Progenitor cell of endocrine pancreas (in vitro differentiated cells): ENCODE data around the gene DENND5B. TPM values are rescaled to one million over a fixed set of nuclear protein-coding genes. Genes with fewer than 3 reads are reported as not detected.

Experiments used
- DNase-seq: peaks from one replicate; pipeline ENCODE4 v3.0.0; 2021; ENCODE audit warnings: low spot score; ENCODE audit not compliant: unreplicated experiment
- H3K27ac Mint-ChIP-seq: 2 replicates; pipeline ENCODE4 v1.8.0; 2021; ENCODE audit warnings: mild to moderate bottlenecking, moderate library complexity, mixed read lengths
- H3K27me3 Mint-ChIP-seq: 2 replicates; pipeline ENCODE4 v1.8.0; 2021; ENCODE audit warnings: mixed read lengths
- H3K36me3 Mint-ChIP-seq: 2 replicates; pipeline ENCODE4 v1.8.0; 2022; ENCODE audit warnings: mixed read lengths; ENCODE audit not compliant: insufficient read depth
- H3K4me1 Mint-ChIP-seq: 2 replicates; pipeline ENCODE4 v1.8.0; 2021; ENCODE audit warnings: low read depth, mixed read lengths
- H3K4me3 Mint-ChIP-seq: 2 replicates; pipeline ENCODE4 v1.8.0; 2021; ENCODE audit warnings: low read depth, mild to moderate bottlenecking, moderate library complexity, mixed read lengths
- H3K9me3 Mint-ChIP-seq: 2 replicates; pipeline ENCODE4 v1.8.0; 2021; ENCODE audit warnings: low read depth, mixed read lengths
- total RNA-seq: library from RNA; stranded (reverse); gene quantifications from 2 replicates; pipeline ENCODE4 v1.2.1, GENCODE V29; 2021
- TF ChIP-seq, protein P1 (sequence below): fragments of 200-600 bp; sonication (generic); IDR thresholded peaks from one replicate; pipeline ENCODE4 v1.5.0; 2021; ENCODE audit warnings: antibody characterized with exemption, mild to moderate bottlenecking; ENCODE audit not compliant: unreplicated experiment

Gene DENND5B
- total RNA-seq, 1 donor from 2014 or later = 35.0 TPM

DNA sequence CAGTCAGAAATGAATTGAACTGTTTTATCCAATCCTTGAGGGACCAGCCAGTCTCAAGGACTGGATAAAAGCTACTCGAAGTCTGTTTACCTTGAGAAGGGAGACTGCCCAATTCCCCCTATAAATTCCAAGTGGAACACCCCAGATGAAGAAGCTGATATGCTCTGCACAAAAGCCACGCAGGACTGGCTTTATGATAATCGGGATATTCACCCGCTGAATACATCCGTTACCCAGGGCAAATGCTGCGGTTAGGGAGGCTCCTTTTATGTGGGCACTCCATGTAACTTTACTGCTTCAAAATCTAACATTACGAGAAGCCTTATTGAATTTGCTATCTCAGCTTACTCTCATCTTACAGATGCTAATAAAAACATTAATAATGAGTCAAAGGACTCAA is 119.1 kb downstream of the DENND5B start:
- H3K27me3 Mint-ChIP-seq = no peaks in the 10 kb centered on the region
- H3K4me3 Mint-ChIP-seq = no peak overlapping the region
- H3K27ac Mint-ChIP-seq = no peak overlapping the region
- H3K36me3 Mint-ChIP-seq = peaks cover 10% of the 10 kb centered on the region
- no peaks in the 10 kb centered on the region for H3K9me3 Mint-ChIP-seq
- TF ChIP-seq, protein P1, sequence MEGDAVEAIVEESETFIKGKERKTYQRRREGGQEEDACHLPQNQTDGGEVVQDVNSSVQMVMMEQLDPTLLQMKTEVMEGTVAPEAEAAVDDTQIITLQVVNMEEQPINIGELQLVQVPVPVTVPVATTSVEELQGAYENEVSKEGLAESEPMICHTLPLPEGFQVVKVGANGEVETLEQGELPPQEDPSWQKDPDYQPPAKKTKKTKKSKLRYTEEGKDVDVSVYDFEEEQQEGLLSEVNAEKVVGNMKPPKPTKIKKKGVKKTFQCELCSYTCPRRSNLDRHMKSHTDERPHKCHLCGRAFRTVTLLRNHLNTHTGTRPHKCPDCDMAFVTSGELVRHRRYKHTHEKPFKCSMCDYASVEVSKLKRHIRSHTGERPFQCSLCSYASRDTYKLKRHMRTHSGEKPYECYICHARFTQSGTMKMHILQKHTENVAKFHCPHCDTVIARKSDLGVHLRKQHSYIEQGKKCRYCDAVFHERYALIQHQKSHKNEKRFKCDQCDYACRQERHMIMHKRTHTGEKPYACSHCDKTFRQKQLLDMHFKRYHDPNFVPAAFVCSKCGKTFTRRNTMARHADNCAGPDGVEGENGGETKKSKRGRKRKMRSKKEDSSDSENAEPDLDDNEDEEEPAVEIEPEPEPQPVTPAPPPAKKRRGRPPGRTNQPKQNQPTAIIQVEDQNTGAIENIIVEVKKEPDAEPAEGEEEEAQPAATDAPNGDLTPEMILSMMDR = no peak
- no peak for DNase-seq
- peaks cover 18% of the 10 kb centered on the region for H3K4me1 Mint-ChIP-seq

DNA sequence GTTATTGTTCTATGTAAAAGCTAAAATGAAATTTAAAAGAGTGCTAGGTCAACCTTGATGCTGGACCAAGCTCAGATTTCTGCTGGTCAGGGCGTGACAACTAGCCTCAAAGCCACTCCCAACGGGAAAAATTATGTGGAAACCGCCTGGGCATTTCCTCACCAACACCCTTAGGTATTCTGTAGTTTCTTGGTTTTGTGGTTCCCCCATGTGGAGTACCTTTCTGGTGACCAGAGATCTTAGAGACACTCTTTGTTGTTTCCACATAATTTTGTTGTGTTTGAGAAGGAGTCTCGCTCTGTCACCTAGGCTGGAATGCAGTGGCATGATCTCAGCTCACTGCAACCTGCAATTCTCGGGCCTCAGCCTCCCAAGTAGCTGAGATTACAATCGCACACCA is 119.9 kb downstream of the DENND5B start:
- no peak overlapping the region for H3K27ac Mint-ChIP-seq

DNA sequence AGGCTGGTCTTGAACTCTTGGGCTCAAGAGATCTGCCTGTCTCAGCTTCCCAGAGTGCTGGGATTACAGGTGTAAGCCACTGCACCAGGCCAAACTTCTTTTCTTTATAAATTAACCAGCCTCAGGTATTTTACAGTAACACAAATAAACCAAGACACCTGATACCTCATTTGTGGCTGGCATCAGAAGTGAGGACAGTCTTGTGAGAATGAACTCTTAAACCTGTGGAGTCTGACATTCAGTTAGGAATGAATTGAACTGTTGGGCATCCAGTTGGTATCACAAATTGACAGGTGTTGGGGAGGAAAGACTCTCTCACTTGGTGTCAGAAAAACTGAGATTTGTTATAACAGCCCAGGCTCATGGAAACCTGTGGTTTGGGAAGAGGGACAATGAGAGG is 120.5 kb downstream of the DENND5B start:
- Mint-ChIP-seq H3K36me3 (peaks cover 12% of the 10 kb centered on the region), H3K4me1 (peaks cover 16% of the 10 kb centered on the region), H3K27me3 (no peaks in the 10 kb centered on the region), H3K9me3 (peaks cover 6% of the 10 kb centered on the region), H3K27ac (no peak overlapping the region), H3K4me3 (no peak overlapping the region)
- TF ChIP-seq, protein P1 = no peak
- DNase-seq = no peak

More for the DNA sequence above, 119.9 kb downstream of the DENND5B start:
- H3K36me3 Mint-ChIP-seq = peaks cover 9% of the 10 kb centered on the region
- no peak overlapping the region for H3K4me3 Mint-ChIP-seq
- H3K9me3 Mint-ChIP-seq = peaks cover 1% of the 10 kb centered on the region
- H3K4me1 Mint-ChIP-seq = peaks cover 17% of the 10 kb centered on the region
- DNase-seq = no peak
- TF ChIP-seq, protein P1 = no peak
- no peaks in the 10 kb centered on the region for H3K27me3 Mint-ChIP-seq

DNA sequence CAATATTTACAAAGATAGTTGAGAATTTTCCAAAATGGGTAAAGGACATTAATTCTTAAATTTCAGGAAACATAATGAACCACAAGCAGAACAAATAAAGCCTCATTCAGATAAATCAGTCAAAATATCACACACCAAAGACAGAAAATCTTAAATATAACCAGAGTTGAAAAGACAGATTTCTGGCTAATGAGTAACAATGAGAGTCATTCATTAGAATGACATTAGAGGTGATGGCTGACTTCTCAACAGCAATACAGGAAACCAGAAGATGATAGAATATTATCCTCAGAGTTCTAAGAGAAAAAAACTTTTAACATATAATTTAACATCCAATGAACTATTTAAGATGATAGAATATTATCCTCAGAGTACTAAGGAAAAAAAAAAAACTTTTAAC is 124.2 kb downstream of the DENND5B start:
- TF ChIP-seq, protein P1 = no peak
- H3K36me3 Mint-ChIP-seq = peaks cover 12% of the 10 kb centered on the region
- no peak overlapping the region for H3K4me3 Mint-ChIP-seq
- no peaks in the 10 kb centered on the region for H3K27me3 Mint-ChIP-seq
- DNase-seq = no peak
- no peak overlapping the region for H3K27ac Mint-ChIP-seq
- peaks cover 3% of the 10 kb centered on the region for H3K4me1 Mint-ChIP-seq
- peaks cover 6% of the 10 kb centered on the region for H3K9me3 Mint-ChIP-seq

DNA sequence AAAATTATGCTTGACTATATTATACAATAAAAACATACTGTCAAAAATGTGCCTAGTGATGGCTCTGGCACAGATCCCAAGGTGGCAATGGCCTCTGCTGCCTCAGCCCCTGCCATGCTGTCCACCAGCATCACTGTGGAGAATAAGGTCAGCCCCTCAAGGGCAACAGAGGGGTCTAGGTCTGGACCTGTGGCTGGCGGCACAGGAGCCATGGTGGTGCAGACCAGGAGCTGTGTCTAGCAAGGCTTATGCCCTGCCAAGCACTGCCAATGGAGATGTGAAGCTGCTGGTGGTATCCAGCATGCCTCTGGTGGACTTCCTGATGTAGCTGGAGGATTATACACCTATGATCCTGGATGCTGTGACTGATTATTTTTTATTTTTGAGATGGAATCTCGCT is 125.9 kb downstream of the DENND5B start:
- peaks cover 17% of the 10 kb centered on the region for H3K36me3 Mint-ChIP-seq
- no peaks in the 10 kb centered on the region for H3K27me3 Mint-ChIP-seq
- peaks cover 3% of the 10 kb centered on the region for H3K4me1 Mint-ChIP-seq
- no peak for DNase-seq
- TF ChIP-seq, protein P1 = no peak
- H3K4me3 Mint-ChIP-seq = no peak overlapping the region
- peaks cover 6% of the 10 kb centered on the region for H3K9me3 Mint-ChIP-seq
- H3K27ac Mint-ChIP-seq = no peak overlapping the region
